GM03348 (cell line): Measurements from ENCODE around the gene TYK2.
"Not testable (repeated sequence)": the region's sequence is repeated elsewhere in the genome, so short reads cannot be mapped to it uniquely, and the experiment has no call there.

ENCODE experiments used
- DNase-seq: peaks from one replicate; pipeline ENCODE4 v3.0.0; 2012; ENCODE audit warnings: low spot score

Gene TYK2

GRCh38 chr19:10407096-10407495, 26.7 kb upstream of the TYK2 start:
- DNase-seq = no peak

- no peak for DNase-seq
Observed at GRCh38 chr19:10406191-10406590, 25.8 kb upstream of the TYK2 start.

- DNase-seq = no peak
Observed at GRCh38 chr19:10404888-10405820, 24.8 kb upstream of the TYK2 start.

- DNase-seq = peak; percentile 98
Observed at GRCh38 chr19:10403137-10404021, 23.0 kb upstream of the TYK2 start, which contains the start of gene CDC37. Gene CDC37 (minus strand): TSS chr19:10403542. CDS start chr19:10403479, 63 bp downstream.

GRCh38 chr19:10402441-10403038, 22.2 kb upstream of the TYK2 start:
- DNase-seq = peak; percentile 57

- DNase-seq = no peak
Observed at GRCh38 chr19:10399878-10400277, 19.5 kb upstream of the TYK2 start.

GRCh38 chr19:10399340-10399739, 19.0 kb upstream of the TYK2 start:
- not testable (repeated sequence) for DNase-seq

GRCh38 chr19:10398819-10399218, 18.4 kb upstream of the TYK2 start:
- no peak for DNase-seq

- DNase-seq = no peak
Observed at GRCh38 chr19:10395917-10396316, 15.5 kb upstream of the TYK2 start.

- no peak for DNase-seq
Observed at GRCh38 chr19:10395436-10395835, 15.1 kb upstream of the TYK2 start.

GRCh38 chr19:10395003-10395402, 14.6 kb upstream of the TYK2 start:
- DNase-seq = no peak

GRCh38 chr19:10393137-10393536, 12.8 kb upstream of the TYK2 start:
- no peak for DNase-seq

- no peak for DNase-seq
Observed at GRCh38 chr19:10392120-10392519, 11.7 kb upstream of the TYK2 start.

- DNase-seq = peak; percentile 78
Observed at GRCh38 chr19:10390652-10391286, 10.4 kb upstream of the TYK2 start.

GRCh38 chr19:10389863-10390262, 9.5 kb upstream of the TYK2 start:
- DNase-seq = no peak

GRCh38 chr19:10388957-10389356, 8.6 kb upstream of the TYK2 start:
- peak; percentile 80 for DNase-seq

- DNase-seq = no peak
Observed at GRCh38 chr19:10384580-10384979, 4.2 kb upstream of the TYK2 start.

- DNase-seq = not testable (repeated sequence)
Observed at GRCh38 chr19:10383223-10383499, 2.8 kb upstream of the TYK2 start.

GRCh38 chr19:10379880-10380312, 476 bp downstream of the TYK2 start:
- DNase-seq = peak; percentile 34

GRCh38 chr19:10378124-10378523, 2.2 kb downstream of the TYK2 start:
- DNase-seq = no peak

GRCh38 chr19:10377140-10377640, 3.2 kb downstream of the TYK2 start:
- DNase-seq = not testable (repeated sequence)

- no peak for DNase-seq
Observed at GRCh38 chr19:10374931-10375330, 5.4 kb downstream of the TYK2 start.
